Stimulated activated CD4-positive, alpha-beta T cell treated with anti-CD3 and anti-CD28 coated beads, Interleukin-12 subunit alpha, Interleukin-12 subunit beta, amount 100 ng/mL, for 24 hours (primary cell): Measurements from ENCODE around the gene VILL.
"Not testable (repeated sequence)": the region's sequence is repeated elsewhere in the genome, so short reads cannot be mapped to it uniquely, and the experiment has no call there.

Source experiments
- DNase-seq, 2 experiments: peaks; one replicate each; pipeline ENCODE4 v3.0.0-alpha.2; 2020; ENCODE audit warnings: low read depth in 2 of 2

VILL gene

GRCh38 chr3:37986479-37987314, 3.9 kb upstream of the VILL start:
- no peak for DNase-seq

- no peak for DNase-seq
These were observed 3.3 kb upstream of the VILL start for GRCh38 chr3:37987315-37987697.

GRCh38 chr3:37987751-37988179, 2.8 kb upstream of the VILL start:
- no peak for DNase-seq

- DNase-seq, result not testable (repeated sequence)
These were observed 2.2 kb upstream of the VILL start for GRCh38 chr3:37988376-37988775.

- DNase-seq, result no peak
These were observed 1.6 kb upstream of the VILL start for GRCh38 chr3:37988931-37989525.

GRCh38 chr3:37989821-37990480, 635 bp upstream of the VILL start:
- DNase-seq, result no peak

GRCh38 chr3:37991109-37991508, 523 bp downstream of the VILL start:
- DNase-seq, result no peak

GRCh38 chr3:37991823-37992222, 1.2 kb downstream of the VILL start:
- no peak for DNase-seq

- no peak for DNase-seq
These were observed 1.9 kb downstream of the VILL start for GRCh38 chr3:37992271-37993066.

- DNase-seq, result no peak
These were observed 2.5 kb downstream of the VILL start for GRCh38 chr3:37993067-37993455.

- DNase-seq, result no peak
These were observed 2.9 kb downstream of the VILL start for GRCh38 chr3:37993460-37993819.

GRCh38 chr3:37993820-37994638, 3.4 kb downstream of the VILL start:
- DNase-seq, result peak; percentile 61 to 74

GRCh38 chr3:37994639-37994972, 4.0 kb downstream of the VILL start:
- DNase-seq, result no peak

GRCh38 chr3:37995652-37996641, 5.4 kb downstream of the VILL start:
- no peak for DNase-seq

GRCh38 chr3:37996785-37997301, 6.3 kb downstream of the VILL start:
- peak; percentile 70 to 87 for DNase-seq

GRCh38 chr3:37997342-37997741, 6.8 kb downstream of the VILL start:
- DNase-seq, result no peak

GRCh38 chr3:37997791-37998370, 7.3 kb downstream of the VILL start:
- DNase-seq, result no peak

GRCh38 chr3:37999836-38000235, 9.2 kb downstream of the VILL start:
- no peak for DNase-seq

GRCh38 chr3:38000242-38000916, 9.8 kb downstream of the VILL start:
- DNase-seq, result no peak
